Measurements from ENCODE around the gene ATG7.
"Not testable (repeated sequence)": the region's sequence is repeated elsewhere in the genome, so short reads cannot be mapped to it uniquely, and the experiment has no call there.

Gene ATG7

DNA sequence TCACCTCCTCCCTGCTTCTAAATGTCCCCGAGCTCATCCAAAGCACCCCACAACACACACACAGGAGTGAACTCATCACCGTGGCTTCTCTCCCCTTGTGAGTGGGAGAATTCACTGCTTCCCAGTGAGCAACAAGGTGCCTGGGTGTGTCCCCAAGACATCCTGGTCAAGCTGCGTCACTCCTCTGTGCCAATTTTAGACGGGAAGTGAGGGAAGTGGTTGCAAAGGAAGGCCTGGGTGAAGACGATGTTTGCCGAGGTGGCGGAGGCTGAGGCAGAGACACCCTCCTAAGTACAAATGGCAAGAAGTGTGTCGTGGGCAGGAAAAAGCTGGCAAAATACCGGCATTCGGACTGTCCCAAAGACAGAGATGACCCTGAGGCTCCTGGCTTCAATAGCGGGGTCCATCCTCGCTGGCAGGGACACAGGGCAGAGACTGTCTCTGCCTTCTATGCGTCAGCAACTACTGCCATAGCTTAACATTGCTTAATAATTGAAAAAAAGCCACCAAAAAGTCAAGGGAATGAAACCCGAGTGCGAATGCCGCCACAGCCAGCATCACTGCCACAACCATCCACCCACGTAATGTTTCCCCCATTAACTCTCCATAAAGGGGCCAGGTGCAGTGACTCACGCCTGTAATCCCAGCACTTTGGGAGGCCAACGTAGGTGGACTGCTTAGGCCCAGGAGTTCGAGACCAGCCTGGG is 298.7 kb downstream of the ATG7 start:
- no peak for DNase-seq

GRCh38 chr3:11572660-11573059 is 300.5 kb downstream of the ATG7 start:
- not testable (repeated sequence) for DNase-seq

GRCh38 chr3:11574981-11575669 is 302.9 kb downstream of the ATG7 start:
- no peak for DNase-seq

DNA sequence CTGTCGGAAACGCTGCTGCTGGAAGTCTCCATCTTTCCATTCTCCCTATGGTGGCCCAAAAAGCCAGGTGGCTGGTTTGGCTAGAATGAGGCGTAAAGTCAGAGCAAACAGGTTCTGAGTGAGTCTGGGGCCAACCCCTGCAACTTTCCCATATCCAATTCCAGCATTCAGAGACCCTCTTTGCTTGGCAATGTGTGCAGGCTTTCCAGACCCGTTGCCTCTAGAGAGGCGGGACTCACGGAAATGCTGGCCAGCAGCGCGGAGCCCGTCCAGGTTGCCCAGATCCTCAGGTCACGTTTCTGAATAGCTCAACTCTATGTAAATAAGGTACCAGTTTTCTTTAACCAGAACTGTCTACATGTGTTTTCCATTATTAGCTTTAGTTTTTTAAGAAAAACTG is 303.5 kb downstream of the ATG7 start:
- DNase-seq, result no peak

DNA sequence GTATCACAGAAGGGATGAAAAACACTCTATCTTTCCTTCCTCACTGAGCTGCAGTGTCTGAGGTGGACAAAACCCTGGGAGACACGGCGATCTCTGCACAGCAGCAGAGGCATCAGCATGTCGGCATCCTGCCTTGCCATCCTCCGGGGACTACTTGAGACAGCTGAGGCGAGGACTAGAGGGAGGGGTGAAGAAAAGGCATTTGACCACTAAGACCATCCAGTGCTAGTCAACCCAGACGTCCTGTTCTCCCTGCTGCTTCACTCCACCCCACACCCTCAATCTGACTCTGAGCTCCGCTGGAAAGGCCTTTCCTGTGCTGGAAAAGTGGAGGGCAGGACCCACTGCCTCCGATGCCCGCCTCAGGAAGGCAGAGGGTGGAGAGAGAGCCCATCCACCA is 304.3 kb downstream of the ATG7 start:
- no peak for DNase-seq

DNA sequence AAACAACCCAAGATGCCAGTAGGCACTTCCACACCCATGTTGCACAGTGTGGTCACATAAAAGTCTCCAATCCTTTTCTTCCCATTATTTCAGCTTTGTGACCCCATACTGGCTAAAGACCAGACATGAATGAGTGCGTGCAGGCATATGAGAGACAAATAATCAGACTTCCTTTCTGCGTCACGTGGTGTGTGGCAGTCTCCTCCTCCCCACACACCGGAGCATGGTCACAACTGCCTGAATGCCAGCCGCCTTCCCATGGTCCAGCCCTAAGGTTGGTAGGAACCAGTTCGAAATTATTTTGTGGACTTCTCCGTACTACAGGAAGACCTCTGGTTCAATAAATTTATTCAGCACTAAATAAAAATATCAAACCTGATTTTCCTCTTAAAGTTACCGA is 306.0 kb downstream of the ATG7 start:
- no peak for DNase-seq

DNA sequence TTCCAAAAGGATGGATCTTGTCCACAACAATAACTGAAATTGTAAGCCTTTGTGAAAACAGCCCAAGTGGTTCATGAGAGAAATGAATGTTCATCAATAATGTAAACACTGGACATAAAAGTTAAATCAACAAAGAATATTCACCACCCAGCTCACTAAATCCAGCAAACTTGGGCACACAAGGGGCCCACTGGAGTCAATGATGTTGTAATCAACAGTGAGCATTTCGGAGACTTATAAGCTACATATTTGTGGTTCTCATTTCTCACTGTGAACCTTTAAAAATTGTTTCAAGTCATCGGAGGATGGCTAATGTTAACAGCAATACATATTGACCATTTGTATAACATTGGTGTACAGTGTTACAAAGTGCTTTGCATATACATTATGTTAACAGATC is 308.4 kb downstream of the ATG7 start:
- no peak for DNase-seq

DNA sequence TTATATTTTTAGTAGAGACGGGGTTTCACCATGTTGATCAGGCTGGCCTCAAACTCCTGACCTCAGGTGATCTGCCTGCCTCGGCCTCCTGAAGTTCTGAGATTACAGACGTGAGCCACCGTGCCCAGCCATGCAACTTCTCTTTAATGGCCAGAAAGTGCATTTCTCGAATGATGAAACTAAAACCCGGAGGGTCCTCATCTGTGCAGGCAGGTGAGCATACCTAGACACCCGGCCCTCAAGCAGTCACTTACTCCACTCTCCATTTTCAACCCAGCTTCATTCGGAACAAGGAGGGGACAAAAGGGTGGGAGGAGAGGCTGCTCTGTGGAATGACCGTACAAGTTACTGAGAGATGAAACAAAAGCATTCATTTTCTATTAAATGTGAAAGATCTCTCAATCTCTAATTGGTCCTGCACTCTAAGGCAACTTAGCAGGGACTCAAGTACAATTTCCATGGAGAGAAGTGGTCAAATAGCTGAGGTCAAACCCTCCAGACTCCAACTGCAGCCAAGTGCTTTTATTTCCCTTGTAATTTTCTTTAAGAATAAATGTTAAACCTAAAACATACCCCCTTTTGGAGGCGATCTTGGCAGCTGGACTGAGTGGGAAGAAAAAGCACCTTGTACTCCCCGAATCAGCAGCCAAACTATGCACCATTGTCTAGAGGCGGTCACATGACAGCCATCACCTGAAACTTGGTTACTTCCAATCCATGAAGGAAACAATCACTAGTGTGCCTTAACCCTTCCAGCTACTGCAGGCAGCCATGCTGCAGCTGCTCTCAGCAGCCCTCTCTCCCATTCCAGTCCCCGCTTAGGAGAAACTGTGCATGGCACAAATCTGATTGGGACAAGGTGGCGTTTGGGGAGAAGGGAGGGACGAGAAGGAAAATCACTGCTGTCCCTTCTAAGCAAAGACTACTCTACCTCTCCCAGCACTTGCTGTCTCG is 309.3 kb downstream of the ATG7 start:
- DNase-seq, result no peak

DNA sequence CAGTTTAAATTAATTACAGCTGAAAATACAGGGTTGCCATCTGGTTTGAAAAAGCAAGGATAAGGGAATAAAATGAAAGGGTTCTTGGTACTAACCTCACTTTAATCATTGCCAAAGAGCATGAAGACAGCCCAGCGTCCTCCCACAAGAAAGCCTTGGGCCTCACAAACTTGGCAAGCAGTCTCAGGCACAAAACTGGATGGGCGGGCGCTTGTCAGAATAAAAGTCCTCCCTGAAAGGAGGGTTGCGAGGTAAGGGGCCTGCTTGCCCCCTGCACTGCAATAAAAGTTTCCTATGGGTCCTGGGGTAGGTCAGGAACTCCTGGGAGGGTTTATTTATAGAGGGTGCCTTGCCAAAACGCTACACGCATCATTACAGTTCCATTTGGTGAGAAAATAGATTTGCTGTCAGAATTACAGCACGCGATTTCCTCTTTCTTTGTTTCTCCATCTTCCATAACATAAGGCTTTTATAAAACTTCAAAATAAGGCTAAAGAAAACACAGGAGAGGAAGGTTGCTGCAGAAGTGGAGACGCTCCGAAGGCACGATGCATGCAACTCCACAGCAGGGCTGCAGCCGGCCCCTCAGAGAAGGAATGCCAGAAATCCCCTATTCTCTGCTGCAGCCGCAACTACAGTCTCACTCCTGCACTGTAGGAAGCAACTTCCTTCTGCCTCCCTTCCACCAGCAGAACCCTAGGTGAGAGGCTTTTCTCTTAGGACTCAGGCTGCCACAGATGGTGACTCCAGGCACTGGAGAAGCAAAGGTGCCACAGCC is 310.2 kb downstream of the ATG7 start:
- peak in 2 of 6 experiments; percentile 7 to 16 for DNase-seq

GRCh38 chr3:11583235-11583634 is 311.0 kb downstream of the ATG7 start:
- DNase-seq, result no peak

DNA sequence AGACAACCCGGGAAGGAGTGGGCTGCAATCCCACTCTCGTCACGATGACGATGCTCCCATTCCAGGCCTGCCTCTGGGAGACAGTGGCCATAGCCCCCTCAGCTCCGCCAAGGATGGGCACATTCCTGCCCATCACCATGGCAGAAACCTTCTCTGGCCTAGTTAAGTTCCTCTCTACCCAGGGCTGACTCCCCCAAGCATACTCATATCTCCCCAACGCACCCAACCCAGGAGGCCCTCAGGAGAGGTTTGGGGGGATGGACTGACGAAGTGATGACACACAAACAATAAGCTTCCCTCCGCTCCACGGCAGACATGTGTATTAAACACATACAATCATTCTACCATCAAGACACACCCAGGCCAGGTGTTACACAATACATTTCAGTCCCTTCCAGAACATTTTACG is 311.4 kb downstream of the ATG7 start:
- no peak for DNase-seq

DNA sequence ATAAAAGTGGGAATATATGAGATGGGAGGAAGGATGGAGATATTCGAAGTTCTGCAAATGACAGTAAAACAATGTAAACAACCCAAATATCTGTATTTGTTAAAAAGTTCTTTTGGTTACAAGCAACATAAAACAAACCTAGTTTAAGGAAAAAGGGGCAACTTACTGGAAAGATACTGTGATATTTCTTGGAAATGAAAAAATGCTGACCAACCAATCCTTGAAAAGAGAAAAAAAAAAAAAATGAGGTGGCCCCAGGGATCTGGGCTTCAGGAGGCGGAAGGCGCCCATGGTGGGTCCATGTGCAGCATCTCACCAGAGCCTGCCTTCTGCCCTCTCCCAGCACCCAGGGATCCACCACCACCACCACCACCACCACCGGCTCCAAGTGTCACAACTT is 312.4 kb downstream of the ATG7 start:
- DNase-seq, result no peak

DNA sequence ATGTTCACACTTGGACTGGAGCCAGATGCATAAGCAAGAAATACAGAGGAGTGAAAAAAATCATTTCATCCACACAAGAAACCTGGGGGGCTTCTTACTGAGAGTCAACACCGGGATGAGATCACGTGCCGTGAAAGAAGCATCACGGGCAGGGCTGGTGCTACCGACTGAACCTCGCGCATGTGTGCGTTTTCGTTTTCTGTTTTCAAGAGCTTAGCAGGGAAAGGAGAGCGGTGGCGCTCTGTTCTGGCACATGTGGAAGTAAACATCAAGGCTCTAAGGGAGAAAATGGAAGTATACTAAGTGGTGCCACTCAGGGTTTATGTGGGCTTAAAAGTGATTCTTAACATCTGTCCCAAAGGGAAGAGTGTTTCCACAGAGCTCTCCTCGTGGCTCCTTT is 315.6 kb downstream of the ATG7 start:
- DNase-seq, result no peak

- DNase-seq, result no peak
Measured at GRCh38 chr3:11588338-11588737, 316.1 kb downstream of the ATG7 start.

DNA sequence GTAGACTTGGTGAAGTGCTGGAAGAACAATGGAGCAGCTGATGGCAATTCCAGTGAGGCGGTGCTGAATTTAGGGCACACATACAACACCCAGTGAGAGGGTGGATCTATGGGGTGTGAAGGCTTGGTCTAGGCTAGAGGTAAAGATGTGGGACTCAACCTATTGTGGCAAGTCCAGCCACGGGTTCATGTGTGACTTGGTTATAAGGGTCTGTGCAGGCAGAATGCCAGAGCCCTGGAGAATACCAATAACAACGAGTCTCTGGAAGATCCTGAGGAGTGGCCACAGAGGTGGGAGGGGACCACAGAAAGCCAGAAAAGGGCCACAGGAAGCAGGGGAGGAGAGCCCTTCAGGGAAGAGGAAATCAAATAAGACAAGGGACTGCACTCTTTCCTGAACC is 316.6 kb downstream of the ATG7 start:
- no peak for DNase-seq

GRCh38 chr3:11589706-11590105 is 317.5 kb downstream of the ATG7 start:
- no peak for DNase-seq

GRCh38 chr3:11591002-11591355 is 318.8 kb downstream of the ATG7 start:
- DNase-seq, result no peak

GRCh38 chr3:11591391-11592282 is 319.4 kb downstream of the ATG7 start:
- no peak for DNase-seq

DNA sequence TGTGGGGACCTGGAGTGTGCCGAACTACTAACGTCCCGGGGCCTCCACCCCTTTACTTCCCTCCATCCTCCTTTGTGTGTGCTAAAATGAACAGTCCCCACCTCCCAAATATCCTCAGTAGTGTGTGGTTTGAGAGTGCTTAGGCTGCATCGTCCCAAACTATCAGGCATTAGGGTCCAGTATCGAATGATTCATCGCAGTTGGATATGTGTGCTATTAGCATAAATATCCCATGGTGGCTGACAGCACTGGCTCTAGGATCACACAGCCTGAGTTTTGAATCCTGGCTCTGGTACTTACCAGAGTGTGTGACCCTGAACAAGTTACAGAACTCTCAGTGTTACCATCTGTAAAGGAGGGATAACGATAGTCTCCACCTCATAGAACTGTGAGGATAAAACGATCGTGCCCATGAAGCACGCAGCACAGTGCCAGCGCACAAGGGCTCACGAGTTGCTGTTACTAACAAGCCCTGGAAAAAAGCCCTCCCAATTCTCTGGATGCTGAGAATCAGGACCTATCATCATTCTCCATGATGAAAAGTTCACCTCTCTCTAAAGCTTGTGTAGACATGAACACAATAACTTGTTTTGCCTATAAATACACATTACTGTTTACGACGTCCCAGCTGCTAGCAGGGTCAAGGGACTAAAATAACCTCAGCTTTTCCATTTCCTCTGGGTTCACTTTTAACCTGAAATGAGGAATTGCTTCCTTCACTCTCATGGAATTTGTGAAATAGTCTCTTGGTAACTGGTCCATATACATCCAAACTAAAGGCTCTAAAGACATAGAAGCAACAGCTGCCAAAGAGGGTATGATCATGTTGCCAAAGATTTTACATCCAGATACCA is 320.5 kb downstream of the ATG7 start:
- DNase-seq, result no peak

DNA sequence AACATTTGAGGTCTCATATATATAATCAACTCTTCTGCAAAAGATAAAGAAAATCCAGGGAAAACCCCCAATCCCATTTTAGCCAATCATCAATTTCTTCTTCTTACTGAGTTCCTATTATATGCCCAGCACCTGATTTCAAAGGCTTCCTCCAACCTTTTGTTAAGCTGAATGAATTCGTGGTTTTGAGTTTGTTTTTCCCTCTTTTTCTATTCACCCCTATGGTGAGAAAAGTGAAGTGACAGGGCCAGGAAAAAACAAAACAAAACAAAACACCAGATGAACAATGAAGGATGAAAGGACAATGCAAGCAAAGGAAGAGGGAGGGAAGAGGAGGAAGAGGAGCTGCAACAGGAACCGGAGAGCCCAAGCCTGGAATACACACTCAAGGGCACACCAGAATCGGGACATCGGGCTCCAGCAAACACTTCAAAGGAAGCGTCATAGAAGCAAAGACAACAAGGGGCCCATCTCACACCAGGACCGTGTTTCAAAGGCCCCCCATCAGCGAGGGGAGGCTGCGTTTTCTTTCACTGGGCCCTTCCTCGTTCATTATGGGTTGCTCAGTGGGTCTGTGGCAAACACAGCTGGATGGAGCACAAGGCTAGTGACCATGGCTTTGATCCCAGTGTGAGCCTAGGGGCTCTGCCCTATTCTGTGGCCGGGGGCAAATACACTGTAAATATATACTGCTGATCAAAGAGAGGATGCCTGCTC is 321.3 kb downstream of the ATG7 start:
- no peak for DNase-seq
